ENCODE measurements around the gene ZNF616. TPM values are rescaled to one million over a fixed set of nuclear protein-coding genes. Genes with fewer than 3 reads are reported as not detected.

ZNF616 gene
- total RNA-seq (10 to 100 TPM in 3 of 5 donors, 1 to 10 TPM in 2; 3.6 to 18.3 (median 14.4) TPM), total RNA-seq (3.0 to 43.2 (median 14.2) reads per million in 29 experiments)
- 8.4 TPM for total RNA-seq (2013)

DNA sequence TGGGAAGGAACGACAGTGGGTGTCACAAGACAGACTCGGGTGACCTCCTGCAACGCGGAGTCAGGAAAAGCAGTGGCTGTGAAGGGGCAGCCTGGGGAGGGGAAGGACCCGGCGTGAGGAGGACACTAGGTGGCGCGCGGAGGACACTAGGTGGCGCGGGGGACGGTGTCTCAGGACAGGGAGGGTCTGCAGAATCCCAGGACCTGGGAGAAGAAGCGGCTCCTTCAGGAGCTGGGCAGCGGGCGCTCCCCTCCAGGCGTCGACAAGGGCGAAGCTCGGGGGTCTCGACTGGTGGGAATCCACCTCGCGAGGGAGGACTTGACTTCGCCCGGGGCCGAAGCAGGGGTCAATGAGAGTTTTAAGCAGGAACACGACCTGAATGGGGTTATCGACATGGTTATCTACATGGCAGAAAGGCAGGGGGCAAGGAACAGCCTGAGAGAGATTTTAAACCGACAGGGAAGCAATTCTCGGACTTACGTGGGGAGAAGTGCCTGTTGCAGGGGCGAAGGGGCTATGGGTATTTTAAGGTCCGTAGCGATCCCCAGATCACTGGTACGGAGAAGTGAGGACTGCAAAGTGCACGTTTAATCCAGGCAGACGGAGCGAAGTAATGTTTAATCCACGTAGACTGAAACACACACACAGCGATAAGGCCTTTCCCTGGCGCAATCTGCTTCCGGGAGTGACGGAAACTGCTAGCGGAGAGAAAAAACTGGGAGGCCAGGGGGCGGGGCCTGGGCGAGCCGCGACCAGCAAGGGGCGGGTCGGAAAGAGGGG lies at the start of gene ZNF616:
Gene ZNF616 (minus strand): TSS at position 687 of the 780 bp plus-strand sequence. CDS start 9,426 bp downstream, outside the sequence.
- Mint-ChIP-seq H3K9me3 (peaks cover 13 to 17% (median 15%) of the 10 kb centered on the region in 3 donors), H3K4me3 (peak within 1 kb of the TSS; percentile 94 to 98 (median 95)), H3K4me1 (peaks cover 35 to 43% (median 36%) of the 10 kb centered on the region in 3 donors), H3K27me3 (no peaks in the 10 kb centered on the region), H3K36me3 (peaks cover 22% of the 10 kb centered on the region), H3K27ac (peak within 1 kb of the TSS; percentile 92 to 93)
- Histone ChIP-seq H3K9me3 (no peaks in the 10 kb centered on the region), H3K27ac (ENCODE audit: low read length) (peak within 1 kb of the TSS; percentile 78), H3K4me1 (ENCODE audit: control insufficient read depth in 1 of 2, extremely low read depth in 1 of 2, insufficient read depth in 2 of 2, low read length in 2 of 2) (peaks cover 3 to 20% of the 10 kb centered on the region in 2 experiments), H3K4me3 (ENCODE audit: control insufficient read depth in 1 of 2, extremely low read depth in 1 of 2, low read length in 1 of 2) (peak within 1 kb of the TSS; percentile 71 to 98), H3K27me3 (replicated peaks in 1 of 2; ENCODE audit: control insufficient read depth in 2 of 2, extremely low read depth in 1 of 2, insufficient read depth in 2 of 2, low read length in 1 of 2) (no peaks in the 10 kb centered on the region), H3K36me3 (ENCODE audit: control insufficient read depth in 2 of 2, extremely low read depth in 1 of 2, insufficient read depth in 1 of 2, low read length in 1 of 2) (peaks cover 0 to 6% of the 10 kb centered on the region in 2 donors)
- ATAC-seq (replicated peaks in 1 of 4) = peak; percentile 64 to 79 (median 70)
- peak; percentile 40 to 98 (median 94) for DNase-seq
- ChIA-PET CTCF (interaction anchor here in 1 of 2 donors (0.6 to 0.7 kb wide), 2 partner anchors 32 to 98 kb away, joined by 3 to 5 read pairs; partner anchors contain the start of gene ZNF836), POLR2A (no interaction called here)
- 0% methylated on average over 49 of the region's 49 CpGs for WGBS (ENCODE audit: insufficient coverage)

GRCh38 chr19:52188822-52189734 lies 49.3 kb upstream of the ZNF616 start:
- H3K27me3 ChIP-seq (replicated peaks in 1 of 2; ENCODE audit: control insufficient read depth in 2 of 2, extremely low read depth in 1 of 2, insufficient read depth in 2 of 2, low read length in 1 of 2) = no peaks in the 10 kb centered on the region
- peak in 9 of 35 experiments; percentile 5 to 99 (median 9) for DNase-seq

DNA sequence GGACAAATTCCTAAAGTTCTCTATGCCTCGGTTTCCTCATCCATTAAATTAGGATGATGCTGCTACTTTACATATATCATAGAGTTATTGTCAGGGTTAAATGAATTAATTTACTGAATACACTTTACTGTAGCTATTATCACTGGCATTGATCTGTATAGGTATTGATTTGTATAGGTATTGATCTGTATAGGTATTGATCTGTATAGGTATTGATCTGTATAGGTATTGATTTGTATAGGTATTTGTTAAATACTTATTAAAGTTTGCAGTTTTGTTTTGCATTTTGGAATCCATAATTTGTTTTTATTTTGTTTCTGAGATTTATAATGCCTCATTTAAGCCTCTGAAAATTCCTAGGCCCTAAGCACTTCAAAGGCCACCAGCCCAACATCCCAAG lies 47.7 kb upstream of the ZNF616 start:
- no CpG with 5 or more reads among the region's 1 CpG for WGBS (ENCODE audit: insufficient coverage)
- peaks cover 0 to 2% of the 10 kb centered on the region in 2 donors for H3K36me3 ChIP-seq (ENCODE audit: control insufficient read depth in 2 of 2, extremely low read depth in 1 of 2, insufficient read depth in 1 of 2, low read length in 1 of 2)
- H3K9me3 ChIP-seq = no peaks in the 10 kb centered on the region
- H3K9me3 Mint-ChIP-seq = no peaks in the 10 kb centered on the region
- H3K27ac ChIP-seq (ENCODE audit: low read length) = no peak overlapping the region
- H3K4me1 Mint-ChIP-seq = peaks cover 21 to 34% (median 29%) of the 10 kb centered on the region in 3 donors
- H3K27me3 Mint-ChIP-seq = no peaks in the 10 kb centered on the region
- DNase-seq (no peak), ATAC-seq (replicated peaks in 1 of 4) (no peak)
- no peaks in the 10 kb centered on the region for H3K36me3 Mint-ChIP-seq
- H3K4me1 ChIP-seq (ENCODE audit: control insufficient read depth in 1 of 2, extremely low read depth in 1 of 2, insufficient read depth in 2 of 2, low read length in 2 of 2) = peaks cover 12 to 31% of the 10 kb centered on the region in 2 experiments
- H3K27me3 ChIP-seq (replicated peaks in 1 of 2; ENCODE audit: control insufficient read depth in 2 of 2, extremely low read depth in 1 of 2, insufficient read depth in 2 of 2, low read length in 1 of 2) = no peaks in the 10 kb centered on the region
- CTCF ChIA-PET = no interaction called here
- H3K27ac Mint-ChIP-seq = no peak overlapping the region
- POLR2A ChIA-PET = no interaction called here
- H3K4me3 Mint-ChIP-seq = peak overlapping the region in 1 of 3 donors; percentile 97
- H3K4me3 ChIP-seq (ENCODE audit: control insufficient read depth in 1 of 2, extremely low read depth in 1 of 2, low read length in 1 of 2) = no peak overlapping the region

More at GRCh38 chr19:52188822-52189734, 49.3 kb upstream of the ZNF616 start:
- peaks cover 5% of the 10 kb centered on the region for H3K36me3 Mint-ChIP-seq
- Histone ChIP-seq H3K27ac (ENCODE audit: low read length) (peak overlapping the region; percentile 96), H3K36me3 (ENCODE audit: control insufficient read depth in 2 of 2, extremely low read depth in 1 of 2, insufficient read depth in 1 of 2, low read length in 1 of 2) (peaks cover 0 to 12% of the 10 kb centered on the region in 2 donors), H3K4me3 (ENCODE audit: control insufficient read depth in 1 of 2, extremely low read depth in 1 of 2, low read length in 1 of 2) (peak overlapping the region; percentile 40 to 74), H3K4me1 (ENCODE audit: control insufficient read depth in 1 of 2, extremely low read depth in 1 of 2, insufficient read depth in 2 of 2, low read length in 2 of 2) (peaks cover 12 to 44% of the 10 kb centered on the region in 2 experiments), H3K9me3 (no peaks in the 10 kb centered on the region)
- ATAC-seq (replicated peaks in 1 of 4) = no peak
- peak overlapping the region; percentile 97 to 98 (median 97) for H3K4me3 Mint-ChIP-seq
- POLR2A ChIA-PET = interaction anchor here in 1 of 2 donors (0.7 to 1.7 kb wide), 4 partner anchors 18 to 160 kb away, joined by 3 to 9 read pairs (median 4); partner anchors contain the start of genes ZNF432 and ZNF836
- CTCF ChIA-PET = interaction anchor here in 1 of 2 donors (0.6 to 1.8 kb wide), 8 partner anchors 16 to 941 kb away, joined by 3 to 10 read pairs (median 4); partner anchors contain the start of gene ZNF836
- H3K27ac Mint-ChIP-seq = peak overlapping the region; percentile 100
- 16% methylated on average over 16 of the region's 32 CpGs for WGBS (ENCODE audit: insufficient coverage)
- H3K27me3 Mint-ChIP-seq = no peaks in the 10 kb centered on the region
- peaks cover 37 to 47% (median 43%) of the 10 kb centered on the region in 3 donors for H3K4me1 Mint-ChIP-seq
- no peaks in the 10 kb centered on the region for H3K9me3 Mint-ChIP-seq

GRCh38 chr19:52176574-52176973 lies 36.8 kb upstream of the ZNF616 start:
- no peaks in the 10 kb centered on the region for H3K36me3 Mint-ChIP-seq
- peak in 1 of 35 experiments; percentile 1 for DNase-seq

DNA sequence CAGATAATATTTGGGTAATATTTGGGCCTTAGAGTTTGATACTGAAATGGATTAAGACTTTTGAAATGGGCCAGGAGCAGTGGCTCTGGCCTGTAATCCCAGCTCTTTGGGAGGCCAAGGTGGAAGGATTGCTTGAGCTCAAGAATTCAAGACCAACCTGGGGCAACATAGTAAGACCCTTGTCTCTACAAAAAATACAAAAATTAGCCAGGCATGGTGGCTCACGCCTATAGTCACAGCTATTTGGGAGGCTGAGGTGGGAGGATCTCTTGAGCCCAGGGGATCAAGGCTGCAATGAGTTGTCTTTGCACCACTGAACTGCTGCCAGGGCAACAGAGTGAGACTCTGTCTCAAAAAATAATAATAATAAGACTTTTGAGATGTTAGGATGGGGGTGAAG lies 32.6 kb upstream of the ZNF616 start:
- WGBS (ENCODE audit: insufficient coverage) = 80% methylated on average over 1 of the region's 1 CpG
- Mint-ChIP-seq H3K9me3 (no peaks in the 10 kb centered on the region), H3K27me3 (no peaks in the 10 kb centered on the region), H3K27ac (peak overlapping the region; percentile 91 to 97), H3K4me1 (peaks cover 31 to 41% (median 36%) of the 10 kb centered on the region in 3 donors), H3K36me3 (peaks cover 30% of the 10 kb centered on the region), H3K4me3 (peak overlapping the region; percentile 92 to 93 (median 92))
- peaks cover 7 to 22% of the 10 kb centered on the region in 2 experiments for H3K4me1 ChIP-seq (ENCODE audit: control insufficient read depth in 1 of 2, extremely low read depth in 1 of 2, insufficient read depth in 2 of 2, low read length in 2 of 2)
- H3K27ac ChIP-seq (ENCODE audit: low read length) = peak overlapping the region; percentile 80
- H3K27me3 ChIP-seq (replicated peaks in 1 of 2; ENCODE audit: control insufficient read depth in 2 of 2, extremely low read depth in 1 of 2, insufficient read depth in 2 of 2, low read length in 1 of 2) = no peaks in the 10 kb centered on the region
- CTCF ChIA-PET = no interaction called here
- POLR2A ChIA-PET = no interaction called here
- H3K9me3 ChIP-seq = no peaks in the 10 kb centered on the region
- H3K36me3 ChIP-seq (ENCODE audit: control insufficient read depth in 2 of 2, extremely low read depth in 1 of 2, insufficient read depth in 1 of 2, low read length in 1 of 2) = peaks cover 0 to 14% of the 10 kb centered on the region in 2 donors
- ATAC-seq (replicated peaks in 1 of 4) = no peak
- no peak overlapping the region for H3K4me3 ChIP-seq (ENCODE audit: control insufficient read depth in 1 of 2, extremely low read depth in 1 of 2, low read length in 1 of 2)
- no peak for DNase-seq

More at GRCh38 chr19:52176574-52176973, 36.8 kb upstream of the ZNF616 start:
- no peak overlapping the region for H3K27ac ChIP-seq (ENCODE audit: low read length)
- H3K36me3 ChIP-seq (ENCODE audit: control insufficient read depth in 2 of 2, extremely low read depth in 1 of 2, insufficient read depth in 1 of 2, low read length in 1 of 2) = no peaks in the 10 kb centered on the region
- H3K27me3 Mint-ChIP-seq = no peaks in the 10 kb centered on the region
- 83% methylated on average over 7 of the region's 10 CpGs for WGBS (ENCODE audit: insufficient coverage)
- no peaks in the 10 kb centered on the region for H3K27me3 ChIP-seq (replicated peaks in 1 of 2; ENCODE audit: control insufficient read depth in 2 of 2, extremely low read depth in 1 of 2, insufficient read depth in 2 of 2, low read length in 1 of 2)
- H3K9me3 Mint-ChIP-seq = no peaks in the 10 kb centered on the region
- ChIA-PET CTCF (no interaction called here), POLR2A (no interaction called here)
- H3K4me1 ChIP-seq (ENCODE audit: control insufficient read depth in 1 of 2, extremely low read depth in 1 of 2, insufficient read depth in 2 of 2, low read length in 2 of 2) = peaks cover 3 to 10% of the 10 kb centered on the region in 2 experiments
- no peak overlapping the region for H3K4me3 Mint-ChIP-seq
- H3K9me3 ChIP-seq = no peaks in the 10 kb centered on the region
- ATAC-seq (replicated peaks in 1 of 4) = no peak
- no peak overlapping the region for H3K4me3 ChIP-seq (ENCODE audit: control insufficient read depth in 1 of 2, extremely low read depth in 1 of 2, low read length in 1 of 2)
- H3K27ac Mint-ChIP-seq = no peak overlapping the region
- H3K4me1 Mint-ChIP-seq = peaks cover 6 to 10% (median 7%) of the 10 kb centered on the region in 3 donors
